ENCODE measurements around the gene FOCAD.

Gene FOCAD

GRCh38 chr9:20790721-20791120, 106.7 kb downstream of the FOCAD start:
- DNase-seq (ENCODE audit: low spot score): no peak

- no peak for DNase-seq (ENCODE audit: low spot score)
Observed at GRCh38 chr9:20791682-20792081, 107.6 kb downstream of the FOCAD start.

- DNase-seq (ENCODE audit: low spot score): no peak
Observed at GRCh38 chr9:20804489-20805250, 120.6 kb downstream of the FOCAD start.

GRCh38 chr9:20805766-20806165, 121.7 kb downstream of the FOCAD start:
- DNase-seq (ENCODE audit: low spot score): no peak

GRCh38 chr9:20808002-20808401, 123.9 kb downstream of the FOCAD start:
- no peak for DNase-seq (ENCODE audit: low spot score)

GRCh38 chr9:20811872-20812271, 127.8 kb downstream of the FOCAD start:
- DNase-seq (ENCODE audit: low spot score): no peak

GRCh38 chr9:20815923-20816703, 132.1 kb downstream of the FOCAD start:
- DNase-seq (ENCODE audit: low spot score): no peak

GRCh38 chr9:20823051-20823450, 139.0 kb downstream of the FOCAD start:
- no peak for DNase-seq (ENCODE audit: low spot score)

- DNase-seq (ENCODE audit: low spot score): no peak
Observed at GRCh38 chr9:20831028-20831427, 147.0 kb downstream of the FOCAD start.

- DNase-seq (ENCODE audit: low spot score): no peak
Observed at GRCh38 chr9:20832775-20833174, 148.7 kb downstream of the FOCAD start.

GRCh38 chr9:20835377-20836286, 151.6 kb downstream of the FOCAD start:
- peak; percentile 8 for DNase-seq (ENCODE audit: low spot score)

- DNase-seq (ENCODE audit: low spot score): no peak
Observed at GRCh38 chr9:20837166-20837565, 153.1 kb downstream of the FOCAD start.

GRCh38 chr9:20838218-20838617, 154.2 kb downstream of the FOCAD start:
- no peak for DNase-seq (ENCODE audit: low spot score)

GRCh38 chr9:20844916-20845315, 160.9 kb downstream of the FOCAD start:
- DNase-seq (ENCODE audit: low spot score): no peak

- no peak for DNase-seq (ENCODE audit: low spot score)
Observed at GRCh38 chr9:20848490-20848889, 164.4 kb downstream of the FOCAD start.

GRCh38 chr9:20853866-20854265, 169.8 kb downstream of the FOCAD start:
- no peak for DNase-seq (ENCODE audit: low spot score)

- DNase-seq (ENCODE audit: low spot score): no peak
Observed at GRCh38 chr9:20854444-20854843, 170.4 kb downstream of the FOCAD start.

GRCh38 chr9:20863945-20864344, 179.9 kb downstream of the FOCAD start:
- no peak for DNase-seq (ENCODE audit: low spot score)

- DNase-seq (ENCODE audit: low spot score): no peak
Observed at GRCh38 chr9:20865347-20865746, 181.3 kb downstream of the FOCAD start.

- DNase-seq (ENCODE audit: low spot score): no peak
Observed at GRCh38 chr9:20870115-20870514, 186.1 kb downstream of the FOCAD start.

- no peak for DNase-seq (ENCODE audit: low spot score)
Observed at GRCh38 chr9:20872340-20872977, 188.4 kb downstream of the FOCAD start.
